Mesenchymal stem cell (in vitro differentiated cells and primary cell): Measurements from ENCODE around the gene ZNF608.

Experiments used
- DNase-seq: peaks from one replicate; pipeline ENCODE4 v3.0.0-alpha.2; 2013
- H2AFZ ChIP-seq: one replicate; pipeline ENCODE4 v1.6.1; 2013; ENCODE audit warnings: low read depth, mild to moderate bottlenecking, control low read depth, inconsistent platforms, low read length, moderate library complexity
- H2AK5ac ChIP-seq: 2 replicates; pipeline ENCODE4 v1.6.1; 2013; ENCODE audit warnings: low read length, moderate library complexity, mild to moderate bottlenecking, inconsistent platforms; ENCODE audit not compliant: severe bottlenecking
- H2BK120ac ChIP-seq: one replicate; pipeline ENCODE4 v1.6.1; 2013; ENCODE audit warnings: low read depth, mild to moderate bottlenecking, inconsistent platforms, low read length, moderate library complexity
- H2BK12ac ChIP-seq, 2 experiments: one replicate each; pipeline ENCODE4 v1.6.1; 2013; ENCODE audit warnings: inconsistent platforms in 2 of 2, low read length in 2 of 2, mild to moderate bottlenecking in 2 of 2, moderate library complexity in 2 of 2, control low read depth in 1 of 2
- H2BK15ac ChIP-seq: one replicate; pipeline ENCODE4 v1.6.1; 2013; ENCODE audit warnings: mild to moderate bottlenecking, low read depth, inconsistent platforms; ENCODE audit not compliant: poor library complexity, severe bottlenecking
- H2BK5ac ChIP-seq: 2 replicates; pipeline ENCODE4 v1.6.1; 2013; ENCODE audit warnings: low read depth, mild to moderate bottlenecking, low read length, control low read depth, inconsistent platforms; ENCODE audit not compliant: poor library complexity, severe bottlenecking
- H3K14ac ChIP-seq, 2 experiments: one replicate each; pipeline ENCODE4 v1.6.1; 2013; ENCODE audit warnings: inconsistent platforms in 2 of 2, low read length in 2 of 2, control low read depth in 1 of 2, mild to moderate bottlenecking in 1 of 2, moderate library complexity in 1 of 2
- H3K18ac ChIP-seq, 2 experiments: one replicate each; pipeline ENCODE4 v1.6.1; 2013; ENCODE audit warnings: inconsistent platforms in 2 of 2, low read length in 2 of 2, control low read depth in 1 of 2, low read depth in 1 of 2, mild to moderate bottlenecking in 1 of 2
- H3K23ac ChIP-seq, 2 experiments: one replicate each; pipeline ENCODE4 v1.6.1; 2013; ENCODE audit warnings: inconsistent platforms in 2 of 2, low read length in 2 of 2, mild to moderate bottlenecking in 2 of 2, moderate library complexity in 2 of 2, control low read depth in 1 of 2
- H3K27ac ChIP-seq: 2 replicates; pipeline ENCODE4 v1.5.1; 2013; ENCODE audit warnings: mild to moderate bottlenecking, moderate library complexity, low read length, control low read depth, inconsistent platforms; ENCODE audit not compliant: poor library complexity, severe bottlenecking
- H3K27me3 ChIP-seq, 2 experiments: 2 replicates each; pipeline versions ENCODE4 v1.6.1 to v1.7.0; 2013; ENCODE audit warnings: low read length in 2 of 2, mild to moderate bottlenecking in 2 of 2, moderate library complexity in 2 of 2, control low read depth in 1 of 2, inconsistent platforms in 1 of 2; ENCODE audit not compliant: control insufficient read depth in 1 of 2, insufficient read depth in 1 of 2
- H3K36me3 ChIP-seq, 2 experiments: 2 replicates each; pipeline versions ENCODE4 v1.6.1 to v1.7.0; 2013; ENCODE audit warnings: low read length in 2 of 2, control low read depth in 1 of 2, inconsistent platforms in 1 of 2, low read depth in 1 of 2, mild to moderate bottlenecking in 1 of 2; ENCODE audit not compliant: insufficient read depth in 2 of 2, control insufficient read depth in 1 of 2
- H3K4ac ChIP-seq, 2 experiments: one replicate each; pipeline ENCODE4 v1.6.1; 2013; ENCODE audit warnings: inconsistent platforms in 2 of 2, low read length in 2 of 2, mild to moderate bottlenecking in 2 of 2, moderate library complexity in 2 of 2, control low read depth in 1 of 2, low read depth in 1 of 2
- H3K4me1 ChIP-seq: 2 replicates; pipeline ENCODE4 v1.6.1; 2013; ENCODE audit warnings: low read depth, low read length, control low read depth; ENCODE audit not compliant: control insufficient read depth, insufficient read depth
- H3K4me2 ChIP-seq: 2 replicates; pipeline ENCODE4 v1.6.1; 2013; ENCODE audit warnings: low read length, mild to moderate bottlenecking, inconsistent platforms; ENCODE audit not compliant: poor library complexity, severe bottlenecking
- H3K4me3 ChIP-seq, 2 experiments: 2 replicates each; pipeline versions ENCODE4 v1.5.1 to v1.7.0; 2013; ENCODE audit warnings: low read length in 2 of 2, mild to moderate bottlenecking in 2 of 2, control low read depth in 1 of 2, low read depth in 1 of 2; ENCODE audit not compliant: insufficient read depth in 1 of 2
- H3K79me1 ChIP-seq: replicated peaks from 2 replicates; pipeline ENCODE4 v1.6.1; 2013; ENCODE audit warnings: mild to moderate bottlenecking, control low read depth, low read length, inconsistent platforms; ENCODE audit not compliant: poor library complexity, severe bottlenecking
- H3K9ac ChIP-seq: 2 replicates; pipeline ENCODE4 v1.7.0; 2013; ENCODE audit warnings: mild to moderate bottlenecking, low read length, moderate library complexity
- H3K9me3 ChIP-seq: 2 replicates; pipeline ENCODE4 v1.7.0; 2013; ENCODE audit warnings: mild to moderate bottlenecking, low read length; ENCODE audit not compliant: control insufficient read depth
- H4K8ac ChIP-seq: one replicate; pipeline ENCODE4 v1.6.1; 2013; ENCODE audit warnings: inconsistent platforms, mild to moderate bottlenecking, low read length, moderate library complexity
- H4K91ac ChIP-seq: one replicate; pipeline ENCODE4 v1.6.1; 2013; ENCODE audit warnings: mild to moderate bottlenecking, low read length, inconsistent platforms
- WGBS: methylation state at CpG from one replicate; pipeline ENCODE4 v1.1.7; 2013; ENCODE audit warnings: mixed read lengths; 5-methylcytosine and 5-hydroxymethylcytosine counted together

ZNF608 gene

DNA sequence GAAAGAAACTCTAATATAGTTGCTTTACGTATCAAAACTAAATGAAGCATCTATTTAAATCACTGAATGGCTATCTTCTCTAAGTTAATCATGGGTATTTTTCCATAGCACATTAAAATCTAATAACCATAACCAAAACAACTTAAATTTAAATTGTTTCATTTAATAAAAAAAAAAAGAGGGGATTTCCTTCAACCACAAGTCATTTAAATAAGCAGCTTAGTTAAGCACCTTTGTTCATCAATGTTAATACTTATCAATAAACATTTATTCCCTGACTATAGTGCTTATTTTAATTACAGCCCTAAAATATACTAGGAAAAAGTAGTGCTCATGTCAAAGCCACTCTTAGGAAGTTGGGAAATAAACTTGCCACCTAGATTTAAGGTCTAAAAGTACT lies 30.3 kb downstream of the ZNF608 start:
- H2AFZ ChIP-seq: no peak overlapping the region
- no peak overlapping the region for H3K4me3 ChIP-seq
- H4K91ac ChIP-seq: no peak overlapping the region
- no peak overlapping the region for H2BK15ac ChIP-seq
- no peak for DNase-seq
- WGBS: no CpG with 5 or more reads among the region's 1 CpG
- no peaks in the 10 kb centered on the region for H3K27me3 ChIP-seq
- no peak overlapping the region for H4K8ac ChIP-seq
- H3K23ac ChIP-seq: no peak overlapping the region
- H2BK5ac ChIP-seq: no peak overlapping the region
- H3K79me1 ChIP-seq: peaks cover 13% of the 10 kb centered on the region
- H2BK12ac ChIP-seq: no peak overlapping the region
- no peak overlapping the region for H3K14ac ChIP-seq
- no peak overlapping the region for H3K9ac ChIP-seq
- H3K27ac ChIP-seq: no peak overlapping the region
- H2AK5ac ChIP-seq: no peak overlapping the region
- no peak overlapping the region for H3K18ac ChIP-seq
- H3K4ac ChIP-seq: no peak overlapping the region
- H3K4me2 ChIP-seq: no peak overlapping the region
- no peak overlapping the region for H2BK120ac ChIP-seq
- H3K36me3 ChIP-seq: no peaks in the 10 kb centered on the region
- peaks cover 4% of the 10 kb centered on the region for H3K4me1 ChIP-seq
- H3K9me3 ChIP-seq: no peaks in the 10 kb centered on the region

DNA sequence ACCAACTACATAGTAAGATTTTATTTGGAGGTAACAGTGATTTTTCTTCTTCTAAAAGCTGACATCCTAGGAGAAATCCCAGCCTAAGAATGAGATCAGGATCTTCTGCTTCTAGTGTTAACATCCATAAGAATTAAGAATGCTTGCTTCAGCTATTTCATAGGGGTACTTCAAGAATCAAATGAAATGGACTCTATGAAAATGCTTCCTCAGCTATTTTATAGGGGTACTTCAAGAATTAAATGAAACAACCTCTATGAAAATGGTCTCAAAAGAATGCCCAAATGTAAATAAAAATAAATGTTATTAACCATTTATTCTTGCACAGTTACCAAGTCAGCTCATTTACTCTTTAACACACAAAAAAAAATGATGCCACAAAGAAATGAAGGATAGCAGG lies 31.5 kb downstream of the ZNF608 start:
- no peak overlapping the region for H4K91ac ChIP-seq
- no peak overlapping the region for H3K27ac ChIP-seq
- H3K4ac ChIP-seq: no peak overlapping the region
- no peak overlapping the region for H2AFZ ChIP-seq
- H3K14ac ChIP-seq: no peak overlapping the region
- no peak overlapping the region for H2BK120ac ChIP-seq
- H2BK5ac ChIP-seq: no peak overlapping the region
- H3K4me3 ChIP-seq: no peak overlapping the region
- H2BK15ac ChIP-seq: no peak overlapping the region
- H2AK5ac ChIP-seq: no peak overlapping the region
- H3K79me1 ChIP-seq: peaks cover 15% of the 10 kb centered on the region
- H3K4me1 ChIP-seq: peaks cover 4% of the 10 kb centered on the region
- no peak for DNase-seq
- H3K18ac ChIP-seq: no peak overlapping the region
- no peaks in the 10 kb centered on the region for H3K36me3 ChIP-seq
- H3K27me3 ChIP-seq: no peaks in the 10 kb centered on the region
- no peak overlapping the region for H3K4me2 ChIP-seq
- H2BK12ac ChIP-seq: no peak overlapping the region
- H3K9me3 ChIP-seq: no peaks in the 10 kb centered on the region
- no peak overlapping the region for H3K23ac ChIP-seq
- H3K9ac ChIP-seq: no peak overlapping the region
- no peak overlapping the region for H4K8ac ChIP-seq

DNA sequence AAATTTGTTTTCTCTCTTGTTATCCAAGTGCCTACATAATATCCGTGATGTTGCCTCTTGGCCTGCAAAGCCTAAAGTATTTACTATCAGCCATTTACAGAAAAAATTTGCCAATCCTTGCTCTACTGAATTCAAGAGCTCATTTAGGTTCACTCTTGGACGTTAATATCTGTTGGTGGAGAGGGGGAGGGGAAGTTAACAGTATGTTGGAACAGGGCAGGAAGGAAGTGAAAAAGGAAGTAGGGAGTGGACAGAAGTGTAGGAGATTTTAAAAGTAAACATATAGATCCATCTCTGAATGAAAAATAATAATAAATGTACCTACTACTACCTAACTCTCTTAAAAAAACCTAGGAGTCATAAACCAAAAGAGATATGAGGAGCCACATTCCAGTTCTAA lies 32.8 kb downstream of the ZNF608 start:
- Histone ChIP-seq H3K4me2 (no peak overlapping the region), H4K8ac (no peak overlapping the region), H3K4ac (no peak overlapping the region), H3K4me1 (peaks cover 5% of the 10 kb centered on the region), H3K18ac (no peak overlapping the region), H3K36me3 (no peaks in the 10 kb centered on the region), H3K27me3 (no peaks in the 10 kb centered on the region), H2BK5ac (no peak overlapping the region), H2BK120ac (no peak overlapping the region), H3K4me3 (no peak overlapping the region), H3K23ac (no peak overlapping the region), H3K79me1 (peaks cover 14% of the 10 kb centered on the region), H3K9me3 (no peaks in the 10 kb centered on the region), H2BK15ac (no peak overlapping the region), H3K27ac (peak overlapping the region; percentile 45), H2AK5ac (no peak overlapping the region), H2BK12ac (no peak overlapping the region), H3K14ac (no peak overlapping the region), H2AFZ (no peak overlapping the region), H3K9ac (no peak overlapping the region), H4K91ac (no peak overlapping the region)
- DNase-seq: no peak
- 100% methylated on average over 1 of the region's 2 CpGs for WGBS

DNA sequence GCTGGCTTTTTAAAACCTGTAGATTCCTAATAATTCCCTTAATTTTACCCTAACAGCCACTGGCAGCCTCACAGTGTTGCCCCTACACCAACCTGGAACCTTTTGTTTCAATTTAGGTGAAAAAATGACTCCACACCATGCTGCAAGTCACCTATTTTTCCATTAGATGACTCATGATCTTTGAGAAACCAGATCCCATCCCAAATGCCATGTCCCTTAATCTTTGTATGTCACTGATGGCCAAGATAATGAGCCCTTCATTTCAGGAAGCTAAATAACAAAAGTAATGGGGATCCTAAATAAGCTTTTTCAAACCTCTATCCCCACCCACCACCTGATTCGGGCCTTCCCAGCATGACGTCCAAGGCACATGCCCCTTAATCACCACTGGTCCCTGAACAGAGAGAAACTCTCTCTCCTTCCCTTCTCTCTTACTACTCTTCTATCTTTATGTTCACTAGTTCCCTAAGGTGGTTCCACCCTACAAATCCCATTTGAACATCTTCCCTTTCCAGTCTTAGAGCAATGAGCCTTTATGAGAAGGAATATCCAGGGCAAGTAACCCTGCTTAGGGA lies 33.6 kb downstream of the ZNF608 start:
- H3K79me1 ChIP-seq: peaks cover 13% of the 10 kb centered on the region
- 76% methylated on average over 2 of the region's 2 CpGs for WGBS
- no peak overlapping the region for H2AFZ ChIP-seq
- H3K36me3 ChIP-seq: no peaks in the 10 kb centered on the region
- no peak overlapping the region for H4K8ac ChIP-seq
- no peaks in the 10 kb centered on the region for H3K9me3 ChIP-seq
- H3K4ac ChIP-seq: no peak overlapping the region
- H3K14ac ChIP-seq: no peak overlapping the region
- H3K27ac ChIP-seq: peak overlapping the region; percentile 72
- H2BK12ac ChIP-seq: no peak overlapping the region
- H2BK15ac ChIP-seq: no peak overlapping the region
- no peak overlapping the region for H3K18ac ChIP-seq
- no peak overlapping the region for H3K4me2 ChIP-seq
- no peak overlapping the region for H2BK120ac ChIP-seq
- H2BK5ac ChIP-seq: no peak overlapping the region
- no peak overlapping the region for H3K4me3 ChIP-seq
- peak overlapping the region; percentile 56 for H2AK5ac ChIP-seq
- no peak for DNase-seq
- no peak overlapping the region for H3K23ac ChIP-seq
- H4K91ac ChIP-seq: no peak overlapping the region
- H3K27me3 ChIP-seq: no peaks in the 10 kb centered on the region
- H3K9ac ChIP-seq: no peak overlapping the region
- peaks cover 6% of the 10 kb centered on the region for H3K4me1 ChIP-seq
